ENCODE measurements around the gene CCDC116.
"Not testable (repeated sequence)": the region's sequence is repeated elsewhere in the genome, so short reads cannot be mapped to it uniquely, and the experiment has no call there.

The CCDC116 gene

DNA sequence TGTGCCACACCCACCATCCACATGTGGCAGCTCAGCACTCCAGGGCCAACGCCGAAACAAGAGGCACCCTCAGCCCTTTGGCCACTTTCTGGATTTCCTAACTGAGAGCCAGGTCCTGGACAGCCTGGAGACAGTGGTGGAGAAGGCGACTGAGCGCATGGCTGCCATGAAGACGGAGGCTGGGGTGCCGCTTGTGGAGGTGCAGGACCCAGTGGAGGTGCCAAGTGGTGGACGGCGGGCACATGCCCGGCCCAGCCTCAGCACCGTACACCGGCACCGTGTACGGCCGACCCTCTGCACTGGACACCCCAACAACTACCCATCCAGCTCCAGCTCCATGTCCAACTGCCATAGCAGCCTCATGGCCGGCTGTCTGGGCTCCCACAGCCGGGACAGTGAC is 1.5 kb downstream of the CCDC116 start:
- DNase-seq: no peak

GRCh38 chr22:21634844-21635243 is 2.3 kb downstream of the CCDC116 start:
- DNase-seq: no peak

DNA sequence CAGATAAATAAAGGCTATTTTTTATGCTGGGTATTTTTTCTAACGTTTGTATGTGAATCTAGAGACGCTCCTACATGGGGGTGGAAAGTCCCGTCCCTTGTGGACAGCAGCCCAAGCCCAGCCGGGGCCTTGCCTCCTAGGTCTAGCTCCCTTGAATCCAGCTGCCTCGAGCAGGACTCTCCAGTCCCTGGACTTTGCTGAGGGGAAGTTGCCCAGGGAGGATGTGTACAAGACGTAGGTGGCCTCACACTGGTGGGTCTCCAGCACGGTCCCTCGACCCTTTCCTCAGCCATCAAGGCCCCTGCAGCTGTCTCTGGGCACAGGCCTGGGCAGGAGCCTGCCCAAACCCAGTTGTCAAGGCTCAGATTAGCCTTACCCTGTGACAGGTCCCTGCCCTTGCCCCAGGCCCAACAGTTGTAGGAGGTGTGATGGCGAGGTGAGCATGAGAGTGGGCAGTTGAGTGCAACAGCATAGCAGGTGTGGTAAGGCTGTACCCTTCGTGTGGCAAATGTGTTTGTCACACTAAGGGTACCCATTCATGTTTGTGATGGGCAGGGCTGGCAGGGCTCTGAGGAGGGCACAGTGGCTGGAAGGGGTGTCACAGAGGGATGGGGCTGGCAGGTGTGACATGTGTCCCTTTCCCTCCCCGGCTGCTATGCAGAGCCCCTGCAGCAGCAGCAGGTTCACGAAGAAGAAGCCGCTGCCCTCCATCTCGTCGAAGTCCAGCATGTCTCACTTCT is 3.4 kb downstream of the CCDC116 start:
- DNase-seq: no peak

- DNase-seq: no peak
Observed at GRCh38 chr22:21636629-21637218, 4.2 kb downstream of the CCDC116 start.

- DNase-seq: not testable (repeated sequence)
Observed at GRCh38 chr22:21637450-21637849, 4.9 kb downstream of the CCDC116 start.

GRCh38 chr22:21639359-21639758 is 6.8 kb downstream of the CCDC116 start:
- DNase-seq: no peak

GRCh38 chr22:21640810-21641209 is 8.2 kb downstream of the CCDC116 start:
- DNase-seq: no peak

DNA sequence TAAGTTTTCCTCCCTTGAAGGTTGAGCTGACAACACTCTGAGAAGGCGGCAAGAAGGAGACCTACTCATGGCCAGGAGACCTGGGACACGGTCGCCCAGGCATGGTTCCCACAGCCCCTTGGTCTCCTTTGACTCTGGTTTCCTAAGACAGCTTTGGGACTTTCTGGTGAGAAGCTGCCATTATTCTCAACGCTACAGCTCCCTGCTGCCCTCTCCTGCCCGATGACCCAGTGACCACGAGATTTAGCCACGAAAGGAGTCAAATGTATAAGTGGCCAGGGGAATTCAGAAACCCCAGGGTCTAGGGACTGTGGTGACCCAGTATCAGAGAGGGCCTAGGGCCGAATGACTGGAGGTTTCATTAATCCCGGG is 8.8 kb downstream of the CCDC116 start:
- no peak for DNase-seq

GRCh38 chr22:21641789-21642583 is 9.4 kb downstream of the CCDC116 start, which contains the start of gene SDF2L1:
SDF2L1 (plus strand) TSS chr22:21642302; CDS start chr22:21642337, 35 bp downstream.
- peak; percentile 98 for DNase-seq

DNA sequence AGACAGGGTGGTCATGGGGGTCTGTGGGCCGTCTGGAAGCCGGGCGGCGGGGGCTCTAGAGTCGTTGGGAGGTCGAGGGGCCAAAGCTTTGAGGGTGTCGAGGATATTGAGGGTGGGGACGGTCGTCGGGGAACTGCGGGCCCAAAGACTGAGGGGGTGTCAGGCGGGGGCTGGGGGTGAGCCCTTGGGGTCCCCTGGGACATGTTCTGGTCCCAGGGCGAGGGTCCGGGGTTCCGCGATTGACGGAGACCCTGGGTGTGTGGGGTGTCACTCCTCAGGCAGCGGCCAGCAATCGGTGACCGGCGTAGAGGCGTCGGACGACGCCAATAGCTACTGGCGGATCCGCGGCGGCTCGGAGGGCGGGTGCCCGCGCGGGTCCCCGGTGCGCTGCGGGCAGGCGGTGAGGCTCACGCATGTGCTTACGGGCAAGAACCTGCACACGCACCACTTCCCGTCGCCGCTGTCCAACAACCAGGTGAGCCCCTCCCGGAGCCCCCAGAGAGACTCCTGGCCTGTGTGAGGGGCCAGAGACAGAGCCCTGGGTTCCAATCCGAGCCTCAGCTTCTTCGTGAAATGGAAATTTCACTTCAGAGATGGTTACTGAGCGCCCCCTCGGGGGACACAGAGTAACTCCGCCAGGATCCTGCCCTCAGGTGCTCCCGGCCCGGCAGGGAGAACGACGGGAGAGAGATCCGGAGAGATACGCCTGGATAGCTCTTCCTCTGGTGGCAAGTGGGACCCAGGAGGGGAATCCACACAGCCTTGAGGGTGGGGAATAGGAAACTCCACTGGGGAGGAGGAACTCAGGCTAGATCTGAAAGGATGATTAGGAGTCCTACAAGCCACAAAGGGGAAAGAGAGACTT is 10.3 kb downstream of the CCDC116 start:
- peak; percentile 72 for DNase-seq

DNA sequence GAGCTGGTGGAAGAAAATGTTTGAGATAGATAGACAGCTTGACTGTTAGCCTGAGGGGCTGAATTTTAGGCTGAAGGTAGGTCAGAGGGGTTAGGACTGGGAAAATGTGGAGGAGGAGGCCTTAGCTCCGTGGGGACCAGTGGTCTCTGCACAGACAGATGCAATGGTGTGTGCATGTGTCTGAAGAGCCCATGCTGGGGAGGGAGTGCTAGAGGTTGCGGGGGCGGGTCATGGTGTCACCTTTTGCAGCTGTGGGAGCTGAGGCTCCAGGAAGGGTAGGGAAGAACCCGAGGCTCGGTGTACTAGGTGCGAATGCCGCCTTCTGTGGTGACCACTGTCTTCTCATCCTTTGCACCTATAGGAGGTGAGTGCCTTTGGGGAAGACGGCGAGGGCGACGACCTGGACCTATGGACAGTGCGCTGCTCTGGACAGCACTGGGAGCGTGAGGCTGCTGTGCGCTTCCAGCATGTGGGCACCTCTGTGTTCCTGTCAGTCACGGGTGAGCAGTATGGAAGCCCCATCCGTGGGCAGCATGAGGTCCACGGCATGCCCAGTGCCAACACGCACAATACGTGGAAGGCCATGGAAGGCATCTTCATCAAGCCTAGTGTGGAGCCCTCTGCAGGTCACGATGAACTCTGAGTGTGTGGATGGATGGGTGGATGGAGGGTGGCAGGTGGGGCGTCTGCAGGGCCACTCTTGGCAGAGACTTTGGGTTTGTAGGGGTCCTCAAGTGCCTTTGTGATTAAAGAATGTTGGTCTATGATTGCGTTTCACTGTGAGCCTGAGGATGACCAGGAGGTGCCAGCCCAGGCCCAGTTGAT is 11.2 kb downstream of the CCDC116 start:
- DNase-seq: no peak

- DNase-seq: not testable (repeated sequence)
Observed at GRCh38 chr22:21645513-21645912, 13.0 kb downstream of the CCDC116 start.

DNA sequence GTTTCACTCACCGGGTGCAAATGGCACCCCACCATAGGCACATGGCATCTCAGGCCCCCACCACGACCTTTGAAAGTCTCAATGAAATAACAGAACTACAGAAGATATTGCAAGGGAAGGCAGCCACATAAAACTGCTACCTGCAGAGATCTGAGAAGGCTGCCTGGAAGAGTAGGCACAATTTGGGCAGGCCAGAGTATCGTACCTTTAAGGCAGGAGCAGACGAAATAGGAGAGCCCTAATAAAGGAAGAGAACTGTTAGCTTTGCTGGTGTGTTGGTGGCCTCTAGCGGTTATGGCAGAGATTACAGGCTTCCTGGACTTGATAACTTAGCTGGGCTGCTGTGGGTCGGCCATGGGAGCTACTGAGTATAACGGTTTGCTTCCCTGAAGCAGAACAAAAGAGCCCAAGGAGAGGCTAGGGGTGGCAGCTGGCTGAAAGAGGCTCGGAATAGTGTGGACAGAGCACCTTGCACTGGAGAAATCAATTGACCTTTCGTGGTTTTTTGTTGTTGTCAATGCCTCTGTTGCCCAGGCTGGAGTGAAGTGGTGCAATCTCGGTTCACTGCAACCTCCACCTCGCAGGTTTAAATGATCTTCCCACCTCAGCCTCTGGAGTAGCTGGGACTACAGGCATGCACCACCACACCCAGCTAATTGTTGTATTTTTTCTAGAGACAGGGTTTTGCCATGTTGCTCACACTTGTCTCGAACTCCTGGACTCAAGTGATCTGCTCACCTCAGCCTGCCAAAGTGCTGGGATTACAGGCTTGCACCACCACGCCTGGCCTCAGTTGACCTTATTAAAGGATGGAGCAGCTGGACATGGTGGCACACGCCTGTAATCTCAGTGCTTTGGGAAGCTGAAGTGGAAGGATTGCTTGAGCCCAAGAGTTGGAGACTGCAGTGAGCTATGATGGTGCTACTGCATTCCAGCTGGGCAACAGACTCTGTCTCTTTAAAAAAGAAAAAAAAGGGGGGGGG is 14.3 kb downstream of the CCDC116 start:
- DNase-seq: peak; percentile 84

DNA sequence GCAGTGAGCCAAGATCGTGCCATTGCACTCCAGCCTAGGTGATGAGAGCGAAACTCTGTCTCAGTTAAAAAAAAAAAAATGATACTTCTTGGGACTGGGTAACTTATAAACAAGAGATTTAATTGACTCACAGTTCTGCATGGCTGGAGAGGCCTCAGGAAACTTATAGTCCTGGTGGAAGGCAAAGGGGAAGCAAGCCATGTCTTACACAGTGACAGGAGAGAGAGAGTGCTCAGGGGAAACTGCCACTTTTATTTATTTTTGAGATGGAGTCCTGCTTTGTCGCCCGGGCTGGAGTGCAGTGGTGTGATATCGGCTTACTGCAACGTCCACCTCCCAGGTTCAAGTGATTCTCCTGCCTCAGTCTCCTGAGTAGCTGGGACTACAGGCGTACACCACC is 17.7 kb downstream of the CCDC116 start:
- no peak for DNase-seq

DNA sequence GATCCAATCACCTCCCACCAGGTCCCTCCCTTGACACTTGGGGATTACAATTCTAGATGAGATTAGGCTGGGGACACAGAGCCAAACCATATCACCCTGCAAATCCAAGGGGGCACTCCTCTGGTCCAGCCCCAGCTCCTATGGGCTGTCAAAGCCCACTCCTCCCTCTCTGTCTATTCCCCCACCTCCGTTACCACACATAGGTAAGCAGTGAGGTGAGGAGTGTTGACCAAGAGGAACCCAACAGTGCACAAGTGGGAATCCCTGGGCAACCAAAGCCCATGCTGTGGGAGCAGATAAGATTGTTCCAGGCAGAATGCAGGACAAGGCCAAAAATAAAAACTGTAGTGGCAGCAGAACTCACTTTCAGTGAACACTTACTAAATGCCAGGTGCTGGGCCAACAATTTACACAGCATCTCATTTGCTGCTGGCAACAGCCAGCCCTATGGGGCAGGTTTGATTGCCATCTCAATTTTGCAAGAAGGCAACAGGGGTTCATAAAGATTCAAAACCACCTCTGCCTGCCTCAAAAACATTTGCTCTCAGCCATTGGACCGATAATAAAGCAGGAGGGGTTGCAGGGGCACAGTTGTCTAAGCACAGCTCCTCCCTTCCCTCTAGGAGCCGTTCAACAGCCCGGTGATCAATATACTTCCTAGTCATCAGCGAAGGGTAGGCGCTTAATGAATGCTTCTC is 18.4 kb downstream of the CCDC116 start:
- no peak for DNase-seq

DNA sequence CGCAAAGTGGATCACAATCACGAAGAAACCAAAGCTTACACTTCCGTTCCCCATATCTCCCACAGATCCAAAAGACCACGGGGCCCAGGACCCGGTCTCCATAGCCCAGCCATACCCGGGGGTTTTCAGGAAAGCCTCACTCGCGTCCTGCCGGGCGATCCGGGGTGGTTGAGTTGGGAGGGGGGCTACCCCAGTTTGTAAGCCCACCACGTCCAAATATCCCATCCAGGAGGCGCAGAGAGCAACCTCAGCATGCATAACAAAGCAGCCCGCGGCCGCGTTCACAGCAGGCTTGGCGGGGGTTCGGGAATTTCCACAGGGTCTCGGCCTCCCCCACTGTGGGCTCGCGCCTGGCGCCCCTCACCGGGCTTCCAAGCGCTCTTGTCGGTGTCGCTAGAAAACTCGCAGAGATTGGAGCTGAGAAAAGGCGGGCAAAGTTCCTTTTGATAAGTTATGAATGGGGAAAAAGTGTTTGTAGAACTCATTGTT is 19.0 kb downstream of the CCDC116 start:
- no peak for DNase-seq

- peak; percentile 86 for DNase-seq
Observed at GRCh38 chr22:21652010-21652546, 19.5 kb downstream of the CCDC116 start.

DNA sequence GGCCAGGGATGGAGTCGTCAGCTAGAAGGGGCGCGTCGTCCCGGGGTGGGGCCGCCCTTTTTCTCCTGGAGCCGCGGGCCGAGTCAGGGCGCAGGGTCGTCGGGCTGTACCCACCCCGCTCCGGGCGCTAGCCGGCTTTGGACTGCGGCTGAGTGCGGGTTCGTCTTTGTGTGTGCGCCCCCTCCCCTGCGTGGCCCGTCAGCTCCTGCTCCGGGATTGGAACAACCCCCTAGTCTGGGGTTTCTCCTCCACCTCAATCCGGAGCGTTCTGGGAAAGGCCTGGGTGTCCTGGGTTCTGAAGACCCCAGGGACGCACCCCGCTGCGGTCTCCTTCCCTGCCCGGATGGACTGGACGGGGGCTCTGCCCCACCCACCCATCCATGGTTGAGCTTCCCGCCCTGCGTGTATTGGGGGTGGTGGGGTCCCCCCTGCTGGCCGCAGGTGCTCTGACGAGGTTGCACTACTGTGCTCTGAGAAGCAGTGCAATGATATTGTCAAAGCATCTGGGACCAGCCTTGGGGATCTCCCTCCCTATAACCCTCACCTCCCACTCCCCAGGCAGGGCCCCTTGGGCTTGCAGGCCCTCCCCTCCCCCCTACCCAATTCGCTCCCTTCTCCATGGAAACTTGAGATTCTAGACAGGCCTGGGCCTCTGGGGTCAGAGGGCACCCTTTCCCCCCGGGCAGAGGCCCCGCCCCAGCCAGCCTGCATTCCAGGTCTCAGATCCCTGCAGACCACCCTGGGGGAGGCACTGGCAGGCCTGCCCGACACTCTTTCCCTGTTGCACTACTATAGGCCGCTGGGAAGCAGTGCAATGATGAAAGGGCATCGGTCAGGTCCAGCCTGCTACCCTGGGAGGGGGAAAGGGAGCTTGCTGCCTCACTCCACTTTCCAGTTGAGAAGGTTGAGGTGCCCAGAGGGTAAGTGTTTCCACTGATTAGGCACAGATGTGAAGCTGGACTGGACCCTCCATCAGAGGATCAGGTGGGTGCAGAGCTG is 20.3 kb downstream of the CCDC116 start:
- DNase-seq: no peak

Data from CD4-positive, alpha-beta T cell treated with Interleukin-17A for 4 hours (primary cell).